GM19239 (cell line): ENCODE results near the gene SPDYE2.
"Not testable (repeated sequence)": the region's sequence is repeated elsewhere in the genome, so short reads cannot be mapped to it uniquely, and the experiment has no call there.

Source experiments
- DNase-seq: peaks from one replicate; pipeline ENCODE4 v3.0.0; 2011; ENCODE audit warnings: low spot score; ENCODE audit not compliant: insufficient read length
- FAIRE-seq: peaks from 2 replicates; lab custom pipeline; 2011; peaks lifted over from hg19 to GRCh38; lab: Jason Lieb, UNC

Gene SPDYE2

DNA sequence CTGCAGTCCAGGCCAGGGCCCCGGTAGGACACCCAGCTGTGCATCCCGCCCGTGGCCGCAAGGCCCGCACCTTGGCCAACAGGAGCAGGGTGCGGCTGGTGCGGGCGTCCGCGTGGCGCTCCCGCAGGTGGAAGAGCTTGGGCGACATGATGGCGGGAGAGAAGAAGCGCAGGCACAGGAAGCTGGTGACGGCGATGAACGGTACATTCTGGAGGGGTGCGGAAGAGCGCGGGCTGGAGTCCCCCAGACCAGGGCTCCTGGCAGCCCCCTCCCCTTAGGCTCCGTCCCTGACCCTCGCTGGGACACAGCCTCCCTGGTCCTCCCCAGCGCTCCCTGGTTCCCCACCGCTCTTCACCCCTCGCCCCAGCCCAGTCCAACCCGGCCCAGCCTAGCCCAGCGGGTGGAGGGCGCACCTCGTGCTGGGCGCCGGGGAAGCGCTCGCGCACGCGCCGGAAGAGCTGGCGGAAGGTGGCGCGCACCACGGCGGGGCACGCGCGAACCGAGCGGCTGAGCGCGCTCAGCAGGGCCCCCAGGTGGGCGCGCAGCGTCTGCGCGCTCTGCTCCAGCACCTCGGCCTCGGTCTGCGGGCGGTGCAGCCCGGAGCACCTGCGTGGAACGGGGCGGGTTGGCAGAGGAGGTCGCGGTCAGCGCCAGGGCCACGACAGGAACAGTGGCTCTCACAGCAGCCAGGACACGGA, 42.8 kb downstream of the SPDYE2 start:
- DNase-seq, FAIRE-seq: not testable (repeated sequence)

DNA sequence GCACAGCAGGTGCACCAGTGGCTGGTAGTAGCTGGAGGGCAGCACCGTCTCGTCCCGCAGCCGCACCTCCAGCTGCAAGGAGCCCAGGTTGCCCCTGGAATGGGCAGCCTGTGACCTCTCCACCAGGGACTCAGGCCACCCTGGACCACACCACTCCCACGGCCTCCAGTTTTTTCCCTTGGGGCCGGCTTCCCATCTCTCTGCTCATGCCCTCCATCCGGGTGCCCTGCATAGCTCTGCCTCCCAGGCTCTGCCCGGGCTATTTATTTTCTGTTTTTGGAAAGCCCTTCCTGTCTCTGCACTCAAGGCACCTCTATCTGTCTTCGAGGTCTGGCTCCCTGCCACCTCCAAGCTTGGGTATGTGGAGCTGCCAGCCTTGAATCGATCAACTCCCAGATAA, 45.0 kb downstream of the SPDYE2 start:
- not testable (repeated sequence) for FAIRE-seq, DNase-seq

GRCh38 chr7:102599699-102600098, 48.7 kb downstream of the SPDYE2 start:
- FAIRE-seq, DNase-seq: not testable (repeated sequence)

- DNase-seq, FAIRE-seq: not testable (repeated sequence)
Observed at GRCh38 chr7:102602317-102602716, 51.3 kb downstream of the SPDYE2 start.

- FAIRE-seq, result not testable (repeated sequence)
Observed at GRCh38 chr7:102604431-102605145, 53.6 kb downstream of the SPDYE2 start.

GRCh38 chr7:102606848-102607247, 55.8 kb downstream of the SPDYE2 start:
- not testable (repeated sequence) for FAIRE-seq, DNase-seq

More at GRCh38 chr7:102604431-102605145, 53.6 kb downstream of the SPDYE2 start:
- not testable (repeated sequence) for DNase-seq

GRCh38 chr7:102609734-102610133, 58.7 kb downstream of the SPDYE2 start:
- FAIRE-seq, DNase-seq: not testable (repeated sequence)

- FAIRE-seq, DNase-seq: not testable (repeated sequence)
Observed at GRCh38 chr7:102610441-102610840, 59.4 kb downstream of the SPDYE2 start.

DNA sequence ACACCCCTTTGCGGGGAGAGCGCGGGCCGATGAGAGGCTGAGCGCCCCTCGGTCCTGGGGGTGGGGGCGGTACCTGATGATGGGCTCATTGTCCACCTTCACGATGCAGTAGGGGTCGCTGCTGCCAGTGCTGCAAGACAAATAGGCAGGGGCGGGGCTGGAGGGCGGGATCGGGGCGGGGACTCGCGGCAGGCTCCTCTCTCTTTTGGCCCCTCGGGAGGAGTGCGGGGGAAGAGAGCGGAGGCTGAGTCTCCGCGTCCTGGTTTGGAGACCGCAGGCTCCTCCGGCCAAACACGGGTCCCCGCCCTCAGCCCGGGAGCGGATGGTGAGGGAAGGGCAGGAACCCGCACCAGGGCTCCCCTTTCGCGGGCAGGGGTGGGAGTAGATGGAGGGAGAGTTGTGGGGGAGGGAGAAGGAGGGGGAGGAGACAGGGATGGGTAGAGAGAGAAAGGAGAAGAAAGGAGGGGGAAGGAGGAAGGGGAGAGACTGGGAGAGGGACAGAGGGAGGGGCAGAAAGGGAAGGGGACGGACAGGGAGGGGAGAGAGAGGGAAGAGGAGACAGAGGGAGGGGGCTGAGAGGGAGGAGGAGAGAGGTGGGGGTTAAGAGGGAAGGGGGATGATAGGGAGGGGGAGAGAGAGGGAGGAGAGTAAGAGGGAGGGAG, 60.1 kb downstream of the SPDYE2 start:
- FAIRE-seq, result peak; percentile 94
- DNase-seq, result not testable (repeated sequence)

DNA sequence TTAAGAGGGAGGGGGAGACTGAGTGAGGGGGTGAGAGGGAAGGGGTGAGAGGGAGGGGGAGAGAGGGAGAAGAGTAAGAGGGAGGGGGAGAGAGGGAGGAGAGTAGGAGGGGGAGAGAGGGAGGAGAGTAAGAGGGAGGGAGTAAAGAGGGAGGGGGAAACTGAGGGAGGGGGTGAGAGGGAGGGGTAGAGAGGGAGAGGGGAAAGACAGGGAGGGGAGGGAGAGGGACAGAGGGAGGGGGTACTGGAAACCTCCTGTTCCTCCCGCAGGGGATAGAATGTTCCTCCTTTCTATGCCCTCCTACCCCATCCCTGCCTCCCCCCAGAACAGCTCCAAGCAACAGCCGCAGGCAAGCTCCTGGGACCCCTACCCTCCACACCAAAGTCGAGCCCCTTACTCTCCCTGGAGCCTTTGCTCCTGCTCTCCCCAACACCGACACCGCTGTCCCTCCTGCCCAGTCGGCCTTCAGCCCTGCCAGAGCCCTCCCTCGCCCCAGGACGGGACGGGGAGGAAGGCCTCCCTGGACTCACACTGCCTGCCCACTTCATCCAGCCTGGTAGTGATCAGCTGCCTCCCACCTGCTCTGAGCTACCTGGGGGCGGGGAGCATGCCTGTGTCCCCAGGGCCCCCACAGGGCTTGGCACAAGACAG, 60.8 kb downstream of the SPDYE2 start:
- not testable (repeated sequence) for DNase-seq, FAIRE-seq
